BE2C (cell line): ENCODE data around the gene LAMP1.

Source experiments
- DNase-seq: peaks from one replicate; pipeline ENCODE4 v3.0.0-alpha.2; 2020
- H3K27me3 ChIP-seq: fragments of 250-450 bp; sonication (Bioruptor Pico); 2 replicates; pipeline ENCODE4 v1.5.1; 2020; ENCODE audit warnings: mild to moderate bottlenecking
- H3K36me3 ChIP-seq: fragments of 250-450 bp; sonication (Bioruptor Pico); 2 replicates; pipeline ENCODE4 v1.5.1; 2020; ENCODE audit warnings: mild to moderate bottlenecking
- H3K4me1 ChIP-seq: fragments of 250-450 bp; sonication (Bioruptor Pico); 2 replicates; pipeline ENCODE4 v1.5.1; 2020
- H3K4me3 ChIP-seq: 2 replicates; pipeline ENCODE4 v1.5.1; 2011; ENCODE audit warnings: low read depth, low read length
- H3K9me3 ChIP-seq: fragments of 250-450 bp; sonication (Bioruptor Pico); 2 replicates; pipeline ENCODE4 v1.5.1; 2020
- TF ChIP-seq, protein P1 (sequence below): IDR thresholded peaks from 2 replicates; pipeline ENCODE4 v1.5.1; 2012; ENCODE audit warnings: mild to moderate bottlenecking, low read depth, low read length

The LAMP1 gene

DNA sequence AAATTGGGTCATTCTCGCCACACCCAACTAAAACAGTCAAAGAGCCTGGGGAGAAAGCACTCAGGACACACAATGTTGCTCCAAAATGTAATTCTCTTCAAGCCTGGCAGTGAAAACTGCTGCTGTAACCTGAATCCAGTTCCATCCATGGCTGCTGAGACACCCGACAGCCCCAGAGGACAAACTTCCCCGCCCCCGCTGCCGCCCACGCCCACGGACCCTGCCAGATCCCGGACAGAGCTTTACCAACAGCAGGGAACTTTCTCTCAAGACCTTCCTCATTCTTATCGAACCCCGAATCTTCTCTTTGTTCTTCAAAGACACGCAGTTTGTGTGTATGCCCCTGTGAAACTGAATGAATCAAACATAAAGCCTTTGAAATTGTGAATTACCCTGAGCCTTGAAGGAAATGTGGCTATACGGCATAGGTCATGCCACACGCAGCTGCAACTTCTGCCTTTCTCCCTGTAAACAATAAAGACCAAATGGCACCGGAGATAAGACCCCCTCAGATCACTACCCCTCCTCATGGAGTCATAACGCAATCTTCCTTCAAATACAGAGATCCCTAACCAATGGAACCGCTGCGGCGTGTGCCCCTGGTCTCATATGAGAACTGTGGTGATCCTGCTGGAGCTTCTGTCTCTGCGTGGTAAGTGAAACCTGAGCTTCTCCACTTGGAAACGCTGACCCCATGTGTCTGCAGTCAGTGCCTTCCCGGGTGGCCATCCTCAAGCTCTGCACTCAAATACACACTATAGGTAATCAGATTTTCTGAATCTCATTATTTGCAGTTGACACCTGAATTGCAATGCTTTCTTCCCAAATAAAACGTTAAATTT lies 4.8 kb upstream of the LAMP1 start:
- no peaks in the 10 kb centered on the region for H3K9me3 ChIP-seq
- no peak for DNase-seq
- H3K27me3 ChIP-seq = peaks cover 58% of the 10 kb centered on the region
- TF ChIP-seq, protein P1, sequence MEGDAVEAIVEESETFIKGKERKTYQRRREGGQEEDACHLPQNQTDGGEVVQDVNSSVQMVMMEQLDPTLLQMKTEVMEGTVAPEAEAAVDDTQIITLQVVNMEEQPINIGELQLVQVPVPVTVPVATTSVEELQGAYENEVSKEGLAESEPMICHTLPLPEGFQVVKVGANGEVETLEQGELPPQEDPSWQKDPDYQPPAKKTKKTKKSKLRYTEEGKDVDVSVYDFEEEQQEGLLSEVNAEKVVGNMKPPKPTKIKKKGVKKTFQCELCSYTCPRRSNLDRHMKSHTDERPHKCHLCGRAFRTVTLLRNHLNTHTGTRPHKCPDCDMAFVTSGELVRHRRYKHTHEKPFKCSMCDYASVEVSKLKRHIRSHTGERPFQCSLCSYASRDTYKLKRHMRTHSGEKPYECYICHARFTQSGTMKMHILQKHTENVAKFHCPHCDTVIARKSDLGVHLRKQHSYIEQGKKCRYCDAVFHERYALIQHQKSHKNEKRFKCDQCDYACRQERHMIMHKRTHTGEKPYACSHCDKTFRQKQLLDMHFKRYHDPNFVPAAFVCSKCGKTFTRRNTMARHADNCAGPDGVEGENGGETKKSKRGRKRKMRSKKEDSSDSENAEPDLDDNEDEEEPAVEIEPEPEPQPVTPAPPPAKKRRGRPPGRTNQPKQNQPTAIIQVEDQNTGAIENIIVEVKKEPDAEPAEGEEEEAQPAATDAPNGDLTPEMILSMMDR = no peak
- no peaks in the 10 kb centered on the region for H3K36me3 ChIP-seq
- no peak overlapping the region for H3K4me3 ChIP-seq
- H3K4me1 ChIP-seq = no peaks in the 10 kb centered on the region

DNA sequence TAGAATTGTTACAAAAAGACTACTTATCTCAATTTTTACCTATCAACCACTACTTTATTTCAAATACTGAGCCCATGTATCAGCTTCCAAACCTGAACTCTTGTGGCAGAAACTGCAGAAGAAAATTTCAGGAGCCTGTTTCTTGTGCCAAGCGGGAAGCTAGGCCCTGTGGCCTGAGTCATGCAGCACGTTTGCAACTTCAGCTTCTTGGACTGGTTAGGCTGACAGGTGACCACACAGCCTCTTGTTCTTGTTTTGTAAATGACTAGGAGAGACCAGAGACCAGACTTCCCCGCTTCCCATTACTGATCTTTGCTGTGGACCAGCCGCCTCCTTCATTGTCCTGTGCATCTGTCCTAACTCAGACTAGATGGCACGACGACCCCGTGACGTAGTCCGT lies 3.4 kb upstream of the LAMP1 start:
- TF ChIP-seq, protein P1 = no peak

GRCh38 chr13:113295776-113296175 lies 1.3 kb upstream of the LAMP1 start:
- no peak overlapping the region for H3K4me3 ChIP-seq

More for the DNA sequence above, 3.4 kb upstream of the LAMP1 start:
- Histone ChIP-seq H3K4me3 (no peak overlapping the region), H3K9me3 (no peaks in the 10 kb centered on the region), H3K4me1 (no peaks in the 10 kb centered on the region), H3K27me3 (peaks cover 48% of the 10 kb centered on the region), H3K36me3 (no peaks in the 10 kb centered on the region)
- DNase-seq = no peak

DNA sequence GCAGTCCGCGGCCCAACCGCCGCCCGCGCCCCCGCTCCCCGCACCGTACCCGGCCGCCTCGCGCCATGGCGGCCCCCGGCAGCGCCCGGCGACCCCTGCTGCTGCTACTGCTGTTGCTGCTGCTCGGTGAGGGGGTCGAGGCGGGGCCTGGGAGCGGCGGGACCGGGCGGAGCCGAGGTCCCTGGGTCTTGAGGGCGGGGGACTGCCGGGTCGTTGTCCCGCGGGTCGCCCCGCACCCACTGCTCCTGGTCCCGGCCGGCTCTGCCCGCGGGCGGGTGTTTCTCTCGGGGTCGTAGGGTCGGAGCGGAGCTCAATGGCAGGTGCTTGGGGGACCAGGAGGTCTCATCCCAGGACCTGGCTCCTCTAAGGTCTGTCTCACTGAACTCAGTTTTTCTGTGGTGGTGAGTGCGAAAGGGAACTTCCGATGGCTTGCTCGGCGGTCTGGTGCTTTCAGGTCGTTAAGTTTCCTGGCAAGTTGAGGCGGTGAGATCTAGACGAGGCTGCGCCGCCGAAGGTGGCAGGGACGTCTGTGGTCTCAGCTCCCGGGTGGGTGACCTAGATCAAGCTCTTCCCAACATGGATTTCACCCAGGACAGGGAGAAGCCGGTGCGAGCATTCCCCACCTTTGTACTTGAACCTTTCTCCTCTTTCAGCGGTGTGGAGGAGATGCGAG lies 467 bp downstream of the LAMP1 start:
- Histone ChIP-seq H3K36me3 (no peaks in the 10 kb centered on the region), H3K9me3 (no peaks in the 10 kb centered on the region), H3K4me1 (no peaks in the 10 kb centered on the region), H3K4me3 (peak overlapping the region; percentile 96), H3K27me3 (peaks cover 10% of the 10 kb centered on the region)
- DNase-seq = peak; percentile 22
- TF ChIP-seq, protein P1 = no peak

More at GRCh38 chr13:113295776-113296175, 1.3 kb upstream of the LAMP1 start:
- no peak for DNase-seq
- no peaks in the 10 kb centered on the region for H3K4me1 ChIP-seq
- no peaks in the 10 kb centered on the region for H3K9me3 ChIP-seq
- TF ChIP-seq, protein P1 = no peak
- H3K36me3 ChIP-seq = no peaks in the 10 kb centered on the region
- H3K27me3 ChIP-seq = peaks cover 27% of the 10 kb centered on the region

DNA sequence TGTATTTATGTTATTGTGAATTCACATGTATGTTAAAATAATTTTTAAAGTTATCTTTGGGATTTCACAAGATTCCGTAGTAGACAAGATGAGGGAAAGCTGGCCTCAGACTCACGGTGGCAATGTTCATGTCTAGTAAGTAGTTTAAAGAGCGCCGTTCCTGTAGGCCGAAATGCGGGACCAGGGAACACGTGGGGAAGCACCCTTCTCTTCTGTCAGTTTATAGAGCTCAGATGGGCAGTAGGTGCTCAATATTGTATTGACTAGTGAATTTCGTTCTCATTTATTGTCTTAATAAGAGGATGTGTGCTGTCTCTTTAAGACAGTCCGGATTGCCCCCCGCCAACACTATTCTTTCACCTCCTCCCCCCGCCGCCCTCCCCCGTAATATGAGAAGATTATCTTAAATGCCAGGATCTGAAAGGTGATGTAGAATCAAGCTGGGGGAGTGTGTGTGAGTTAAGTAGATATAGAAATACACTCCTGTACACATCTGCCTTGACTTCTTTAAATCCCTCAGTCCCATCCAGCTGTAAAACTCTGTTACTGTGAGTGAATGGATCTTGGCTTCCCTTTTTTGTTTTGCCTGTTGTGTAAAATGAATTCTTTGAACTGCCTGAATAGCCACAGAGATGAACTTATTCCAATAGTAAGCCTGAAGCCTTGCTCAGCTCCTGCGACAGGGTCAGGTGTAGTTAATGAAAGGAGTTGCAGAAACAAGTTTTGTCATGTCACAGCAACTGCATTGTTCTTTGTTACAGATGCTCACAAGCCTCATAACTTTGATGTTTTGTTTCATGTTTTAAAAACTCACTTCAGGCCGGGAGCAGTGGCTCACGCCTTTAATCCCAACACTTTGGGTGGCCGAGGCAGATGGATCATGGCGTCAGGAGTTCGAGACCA lies 1.3 kb downstream of the LAMP1 start:
- H3K27me3 ChIP-seq = peaks cover 2% of the 10 kb centered on the region
- H3K4me3 ChIP-seq = peak overlapping the region; percentile 96
- H3K9me3 ChIP-seq = no peaks in the 10 kb centered on the region
- no peaks in the 10 kb centered on the region for H3K36me3 ChIP-seq
- no peaks in the 10 kb centered on the region for H3K4me1 ChIP-seq
- TF ChIP-seq, protein P1 = no peak
- no peak for DNase-seq
